SK-N-SH (cell line): ENCODE data around the gene GPR55. TPM values are rescaled to one million over a fixed set of nuclear protein-coding genes. Genes with fewer than 3 reads are reported as not detected.

Experiments
- CTCF ChIA-PET: fragments of 300-600, 350-600 bp; formaldehyde crosslinking; extraction: SDS; loops from one replicate; lab custom pipeline; 2021; lab: Yijun Ruan, JAX
- POLR2A ChIA-PET: fragments of 350-600 bp; sonication (Branson Sonifier 250); formaldehyde crosslinking; extraction: SDS; loops from one replicate; lab custom pipeline; 2020; ENCODE audit warnings: antibody characterized with exemption, inconsistent platforms; lab: Yijun Ruan, JAX
- DNase-seq: peaks from one replicate; pipeline ENCODE4 v3.0.0; 2012
- H2AFZ ChIP-seq: fragments of 200-600 bp; sonication (generic); 2 replicates; pipeline ENCODE4 v1.8.1; 2016; ENCODE audit warnings: antibody characterized with exemption, mild to moderate bottlenecking, low read depth
- H3F3A ChIP-seq: fragments of 200-600 bp; sonication (generic); replicated peaks from 2 replicates; pipeline ENCODE3; 2016; ENCODE audit warnings: antibody characterized with exemption, mild to moderate bottlenecking; ENCODE audit not compliant: insufficient read depth
- H3K27ac ChIP-seq, 2 experiments: fragments of 200-500 bp in 1 of 2; fragments of 200-600 bp in 1 of 2; sonication (Bioruptor generic) in 1 of 2; sonication (generic), shearing (Covaris generic) in 1 of 2; 2 replicates each; pipeline versions ENCODE4 v1.5.1 to v1.6.1; 2014 to 2016; ENCODE audit warnings: low read depth in 2 of 2, inconsistent platforms in 1 of 2, low read length in 1 of 2, mild to moderate bottlenecking in 1 of 2, mixed read lengths in 1 of 2
- H3K27me3 ChIP-seq: fragments of 200-600 bp; sonication (generic), shearing (Covaris generic); 2 replicates; pipeline ENCODE4 v1.6.1; 2016; ENCODE audit warnings: mixed run types; ENCODE audit not compliant: insufficient read depth
- H3K36me3 ChIP-seq, 2 experiments: fragments of 200-500 bp in 1 of 2; fragments of 200-600 bp in 1 of 2; sonication (Bioruptor generic) in 1 of 2; sonication (generic) in 1 of 2; replicated peaks in 1 of 2; 2 replicates each; pipeline versions ENCODE3 to v1.5.1; 2014 to 2016; ENCODE audit warnings: low read length in 1 of 2, mild to moderate bottlenecking in 1 of 2; ENCODE audit not compliant: insufficient read depth in 2 of 2, control insufficient read depth in 1 of 2
- H3K4me1 ChIP-seq, 2 experiments: fragments of 200-500 bp in 1 of 2; fragments of 200-600 bp in 1 of 2; sonication (Bioruptor generic) in 1 of 2; sonication (generic), shearing (Covaris generic) in 1 of 2; 2 replicates each; pipeline versions ENCODE4 v1.5.1 to v1.6.1; 2014 to 2016; ENCODE audit warnings: low read depth in 1 of 2, low read length in 1 of 2, mixed run types in 1 of 2; ENCODE audit not compliant: insufficient read depth in 2 of 2, control insufficient read depth in 1 of 2
- H3K4me2 ChIP-seq: fragments of 200-600 bp; sonication (generic), shearing (Covaris generic); 2 replicates; pipeline ENCODE4 v1.6.1; 2017; ENCODE audit warnings: mixed run types
- H3K4me3 ChIP-seq, 2 experiments: fragments of 200-500 bp in 1 of 2; fragments of 200-600 bp in 1 of 2; sonication (Bioruptor generic) in 1 of 2; sonication (generic), shearing (Covaris generic) in 1 of 2; 2 replicates each; pipeline versions ENCODE4 v1.5.1 to v1.8.1; 2014 to 2016; ENCODE audit warnings: low read depth in 2 of 2, inconsistent platforms in 1 of 2, low read length in 1 of 2, mild to moderate bottlenecking in 1 of 2, mixed read lengths in 1 of 2, moderate library complexity in 1 of 2
- H3K79me2 ChIP-seq: fragments of 200-600 bp; sonication (generic); 2 replicates; pipeline ENCODE4 v1.8.1; 2017; ENCODE audit warnings: mild to moderate bottlenecking; ENCODE audit not compliant: insufficient read depth
- H3K9ac ChIP-seq: fragments of 200-600 bp; sonication (generic); 2 replicates; pipeline ENCODE4 v1.6.1; 2017; ENCODE audit warnings: mixed run types
- H3K9me2 ChIP-seq: fragments of 200-600 bp; sonication (generic); 2 replicates; pipeline ENCODE4 v1.6.1; 2017; ENCODE audit warnings: mixed run types
- H3K9me3 ChIP-seq: fragments of 200-600 bp; sonication (generic); 2 replicates; pipeline ENCODE4 v1.6.1; 2017; ENCODE audit warnings: mixed run types, mild to moderate bottlenecking, moderate library complexity
- H4K20me1 ChIP-seq: fragments of 200-600 bp; sonication (generic); 2 replicates; pipeline ENCODE4 v1.6.1; 2017; ENCODE audit warnings: mild to moderate bottlenecking, mixed run types; ENCODE audit not compliant: insufficient read depth
- CTCF ChIP-seq: fragments of 200-600 bp; sonication (generic); IDR thresholded peaks from 2 replicates; pipeline ENCODE4 v1.6.1; 2017; ENCODE audit warnings: antibody characterized with exemption, mild to moderate bottlenecking, moderate library complexity
- EZH2phosphoT487 ChIP-seq: fragments of 200-600 bp; sonication (generic); IDR thresholded peaks from 2 replicates; pipeline ENCODE4 v1.6.1; 2017; ENCODE audit warnings: low read depth, mixed run types, mild to moderate bottlenecking, antibody characterized with exemption, moderate library complexity, borderline replicate concordance
- FOSL2 ChIP-seq: IDR thresholded peaks from 2 replicates; pipeline ENCODE4 v1.4.0; 2012; ENCODE audit warnings: low read depth, mild to moderate bottlenecking, moderate library complexity, borderline replicate concordance
- FOXM1 ChIP-seq: IDR thresholded peaks from 2 replicates; pipeline ENCODE4 v1.4.0; 2012; ENCODE audit warnings: low read depth, mild to moderate bottlenecking
- GATA2 ChIP-seq: sonication (generic); formaldehyde crosslinking; IDR thresholded peaks from 2 replicates; pipeline ENCODE4 v1.5.0; 2020; ENCODE audit warnings: mild to moderate bottlenecking, missing genetic modification reagents
- IRF3 ChIP-seq: fragments of 150-350 bp; IDR thresholded peaks from 2 replicates; pipeline ENCODE4 v1.6.1; 2016; ENCODE audit warnings: mild to moderate bottlenecking, low read depth, low read length
- JUND ChIP-seq: IDR thresholded peaks from 2 replicates; pipeline ENCODE4 v1.4.0; 2012
- MAX ChIP-seq: IDR thresholded peaks from 2 replicates; pipeline ENCODE4 v1.4.0; 2012; ENCODE audit warnings: low read depth
- MEF2A ChIP-seq: IDR thresholded peaks from 2 replicates; pipeline ENCODE4 v1.4.0; 2012; ENCODE audit warnings: low read depth, borderline replicate concordance
- MXI1 ChIP-seq: IDR thresholded peaks from 2 replicates; pipeline ENCODE4 v1.6.1; 2012; ENCODE audit warnings: mild to moderate bottlenecking, low read depth, low read length, improper control_type of control experiment
- RFX5 ChIP-seq: IDR thresholded peaks from 2 replicates; pipeline ENCODE4 v1.6.1; 2012; ENCODE audit warnings: mild to moderate bottlenecking, improper control_type of control experiment, low read length
- SMC3 ChIP-seq: IDR thresholded peaks from 2 replicates; pipeline ENCODE4 v1.6.1; 2012; ENCODE audit warnings: low read depth, low read length, improper control_type of control experiment
- TCF12 ChIP-seq: IDR thresholded peaks from 2 replicates; pipeline ENCODE4 v1.4.0; 2012
- USF1 ChIP-seq: IDR thresholded peaks from 2 replicates; pipeline ENCODE4 v1.4.0; 2012; ENCODE audit warnings: low read depth, borderline replicate concordance
- YY1 ChIP-seq: IDR thresholded peaks from 2 replicates; pipeline ENCODE4 v1.4.0; 2012; ENCODE audit warnings: low read depth, mild to moderate bottlenecking
- WGBS: methylation state at CpG from one replicate; pipeline ENCODE4 v1.1.6; 2017; ENCODE audit warnings: low lambda C conversion rate; 5-methylcytosine and 5-hydroxymethylcytosine counted together
- polyA plus RNA-seq, 3 experiments: library from polyadenylated mRNA; depleted of rRNA; stranded (reverse); fragments of >200 nt; gene quantifications; 2 replicates each; pipeline ENCODE4 v1.2.3, GENCODE V29; 2012

GPR55 gene
- polyA plus RNA-seq, 1 of the 3 experiments (the other 2 are of a cell fraction) = not detected

GRCh38 chr2:230887342-230887741, 37.7 kb downstream of the GPR55 start:
- H3K79me2 ChIP-seq = no peaks in the 10 kb centered on the region; the same call in 1 of the 2 replicates
- no peak for TF ChIP-seq USF1
- TF ChIP-seq FOXM1 = no peak
- TF ChIP-seq MXI1 = no peak
- no peak for TF ChIP-seq SMC3
- no peak for TF ChIP-seq IRF3
- TF ChIP-seq EZH2phosphoT487 = no peak
- no peak for TF ChIP-seq JUND
- TF ChIP-seq YY1 = no peak
- no peak for TF ChIP-seq GATA2 (CRISPR knock-in tag)
- no peak for TF ChIP-seq MEF2A
- TF ChIP-seq TCF12 = no peak
- 86% methylated on average over 7 of the region's 7 CpGs for WGBS
- no peak overlapping the region for H3K27ac ChIP-seq
- H3K9me2 ChIP-seq = no peaks in the 10 kb centered on the region
- no peak overlapping the region for H3K4me3 ChIP-seq
- no peak for DNase-seq
- H3K9ac ChIP-seq = no peak overlapping the region
- POLR2A ChIA-PET = no interaction called here
- no peaks in the 10 kb centered on the region for H3K9me3 ChIP-seq
- H2AFZ ChIP-seq = no peak overlapping the region
- peaks cover 0 to 13% of the 10 kb centered on the region in 2 experiments; a peak in 2 of 4 replicates for H3K4me1 ChIP-seq
- no peaks in the 10 kb centered on the region for H3K27me3 ChIP-seq
- CTCF ChIA-PET = interaction anchor here (1.0 to 3.6 kb wide), 3 partner anchors 26 to 100 kb away, joined by 4 to 18 read pairs (median 5); no protein-coding TSS in a partner anchor
- H3K4me2 ChIP-seq = no peak overlapping the region
- no peaks in the 10 kb centered on the region for H3K36me3 ChIP-seq
- H4K20me1 ChIP-seq = no peaks in the 10 kb centered on the region
- no peaks in the 10 kb centered on the region for H3F3A ChIP-seq

- TF ChIP-seq JUND (no peak), FOXM1 (no peak), FOSL2 (no peak), MAX (no peak), MXI1 (no peak), CTCF (no peak), RFX5 (no peak)
- POLR2A ChIA-PET = no interaction called here
- Histone ChIP-seq H3K4me1 (peaks cover 0 to 13% of the 10 kb centered on the region in 2 experiments; a peak in 2 of 4 replicates), H3K4me3 (no peak overlapping the region), H3K27ac (no peak overlapping the region), H3K9me3 (no peaks in the 10 kb centered on the region), H3K27me3 (no peaks in the 10 kb centered on the region), H4K20me1 (no peaks in the 10 kb centered on the region), H3K9me2 (no peaks in the 10 kb centered on the region), H3K36me3 (no peaks in the 10 kb centered on the region), H3K4me2 (no peak overlapping the region), H2AFZ (no peak overlapping the region), H3K9ac (no peak overlapping the region), H3K79me2 (no peaks in the 10 kb centered on the region; the same call in 1 of the 2 replicates), H3F3A (no peaks in the 10 kb centered on the region)
- WGBS = 81% methylated on average over 9 of the region's 14 CpGs
- DNase-seq = no peak
- CTCF ChIA-PET = interaction anchor here (0.7 to 3.6 kb wide), 3 partner anchors 23 to 33 kb away, joined by 4 to 18 read pairs (median 4); no protein-coding TSS in a partner anchor
Observed at GRCh38 chr2:230886671-230887071, 38.4 kb downstream of the GPR55 start.
